ENCODE data around the gene EBPL. TPM values are rescaled to one million over a fixed set of nuclear protein-coding genes. Genes with fewer than 3 reads are reported as not detected.
A peak's percentile ranks its signal among the peaks of the same experiment; 100 is the strongest.

EBPL gene
- total RNA-seq, 3 donors from 2014 or later, result 33.6 to 36.8 (median 34.0) TPM

DNA sequence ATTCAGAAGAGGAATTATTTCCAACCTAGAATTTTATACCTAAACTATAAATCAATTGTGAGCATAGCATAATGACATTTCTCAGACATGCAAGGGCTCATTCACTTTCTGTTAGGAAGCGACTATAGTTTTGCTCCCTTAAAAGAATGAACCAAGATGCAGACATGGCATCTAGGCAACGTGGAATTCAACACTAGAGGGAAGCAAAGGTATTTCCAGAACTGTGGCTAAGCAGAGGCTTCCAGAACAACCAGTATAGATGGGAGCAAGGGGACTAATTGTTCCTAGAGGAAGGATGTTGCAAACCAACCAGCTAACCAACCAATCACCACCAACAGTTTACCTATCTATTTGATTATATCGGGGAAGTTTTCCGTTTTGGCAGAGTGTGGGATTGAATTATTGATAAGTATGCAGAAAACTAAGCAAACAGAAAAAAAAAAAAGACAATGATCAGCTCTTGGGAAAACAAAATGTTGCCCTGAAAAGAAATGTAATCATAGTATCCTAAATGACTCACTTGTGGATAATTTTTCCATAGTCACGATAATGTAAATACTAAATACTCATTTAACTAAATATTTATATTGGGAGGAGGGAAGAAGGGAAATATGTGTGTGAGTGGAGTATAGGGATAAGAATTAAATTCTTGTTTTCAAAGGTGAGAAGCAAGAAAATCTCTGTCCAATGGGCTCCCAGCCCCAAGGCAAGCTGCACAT lies 41.9 kb downstream of the EBPL start:
- Histone ChIP-seq H3K4me1 (ENCODE audit: low read depth) (no peaks in the 10 kb centered on the region), H3K4me3 (no peak overlapping the region), H3K9me3 (no peaks in the 10 kb centered on the region), H3K36me3 (ENCODE audit: low read depth) (no peaks in the 10 kb centered on the region)
- TF ChIP-seq, protein P1, sequence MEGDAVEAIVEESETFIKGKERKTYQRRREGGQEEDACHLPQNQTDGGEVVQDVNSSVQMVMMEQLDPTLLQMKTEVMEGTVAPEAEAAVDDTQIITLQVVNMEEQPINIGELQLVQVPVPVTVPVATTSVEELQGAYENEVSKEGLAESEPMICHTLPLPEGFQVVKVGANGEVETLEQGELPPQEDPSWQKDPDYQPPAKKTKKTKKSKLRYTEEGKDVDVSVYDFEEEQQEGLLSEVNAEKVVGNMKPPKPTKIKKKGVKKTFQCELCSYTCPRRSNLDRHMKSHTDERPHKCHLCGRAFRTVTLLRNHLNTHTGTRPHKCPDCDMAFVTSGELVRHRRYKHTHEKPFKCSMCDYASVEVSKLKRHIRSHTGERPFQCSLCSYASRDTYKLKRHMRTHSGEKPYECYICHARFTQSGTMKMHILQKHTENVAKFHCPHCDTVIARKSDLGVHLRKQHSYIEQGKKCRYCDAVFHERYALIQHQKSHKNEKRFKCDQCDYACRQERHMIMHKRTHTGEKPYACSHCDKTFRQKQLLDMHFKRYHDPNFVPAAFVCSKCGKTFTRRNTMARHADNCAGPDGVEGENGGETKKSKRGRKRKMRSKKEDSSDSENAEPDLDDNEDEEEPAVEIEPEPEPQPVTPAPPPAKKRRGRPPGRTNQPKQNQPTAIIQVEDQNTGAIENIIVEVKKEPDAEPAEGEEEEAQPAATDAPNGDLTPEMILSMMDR (IDR thresholded peaks at IDR 0.05), result no peak
- intact Hi-C loops (cut with DNase I, micrococcal nuclease), result no loop called here
- no peak for DNase-seq
- no peak for ATAC-seq

DNA sequence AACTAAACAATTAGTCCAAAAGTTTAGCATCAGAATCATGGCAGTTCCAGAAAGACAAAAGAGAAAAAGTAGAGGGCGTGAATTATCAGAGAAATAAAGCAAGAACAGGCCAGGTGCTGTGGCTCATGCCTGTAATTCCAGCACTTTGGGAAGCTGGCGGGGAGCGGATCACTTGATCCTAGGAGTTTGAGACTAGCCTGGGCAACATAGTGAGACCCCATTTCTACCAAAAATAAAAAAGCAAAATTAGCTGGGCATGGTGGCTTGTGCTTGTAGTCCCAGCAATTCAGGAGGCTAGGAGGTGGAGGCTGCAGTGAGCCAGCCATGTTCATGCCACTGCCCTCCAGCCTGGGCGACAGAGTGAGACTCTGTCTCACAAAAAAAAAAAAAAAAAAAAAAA lies 44.6 kb downstream of the EBPL start:
- no peak for ATAC-seq
- intact Hi-C loops (cut with DNase I, micrococcal nuclease), result no loop called here

DNA sequence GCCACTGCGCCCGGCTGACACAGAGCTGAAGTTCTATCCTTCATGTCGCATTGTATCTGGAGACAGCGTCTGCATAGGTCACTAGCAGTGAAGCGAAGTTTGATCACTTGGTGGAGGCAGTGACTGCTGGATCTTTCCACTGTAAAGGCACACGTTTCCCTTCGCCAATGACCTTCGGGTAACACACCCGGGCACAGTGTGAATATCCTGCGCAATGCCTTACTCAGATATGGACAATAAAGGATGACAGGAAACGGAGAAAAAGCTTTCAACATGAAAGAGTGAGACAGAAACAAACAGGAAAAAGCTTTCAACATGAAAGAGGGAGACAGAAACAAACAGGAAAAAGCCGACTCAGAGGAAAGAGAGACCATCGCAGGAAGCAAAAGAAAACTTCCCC lies 45.8 kb downstream of the EBPL start:
- H3K36me3 ChIP-seq (ENCODE audit: low read depth), result no peaks in the 10 kb centered on the region
- H3K4me3 ChIP-seq, result no peak overlapping the region
- intact Hi-C loops (cut with DNase I, micrococcal nuclease), result no loop called here
- H3K4me1 ChIP-seq (ENCODE audit: low read depth), result no peaks in the 10 kb centered on the region
- no peaks in the 10 kb centered on the region for H3K9me3 ChIP-seq
- TF ChIP-seq, protein P1 (IDR thresholded peaks at IDR 0.05), result no peak
- DNase-seq (no peak), ATAC-seq (no peak)

More for the DNA sequence above, 44.6 kb downstream of the EBPL start:
- Histone ChIP-seq H3K36me3 (ENCODE audit: low read depth) (no peaks in the 10 kb centered on the region), H3K4me3 (no peak overlapping the region), H3K9me3 (no peaks in the 10 kb centered on the region), H3K4me1 (ENCODE audit: low read depth) (no peaks in the 10 kb centered on the region)
- DNase-seq, result no peak
- TF ChIP-seq, protein P1 (IDR thresholded peaks at IDR 0.05), result no peak

DNA sequence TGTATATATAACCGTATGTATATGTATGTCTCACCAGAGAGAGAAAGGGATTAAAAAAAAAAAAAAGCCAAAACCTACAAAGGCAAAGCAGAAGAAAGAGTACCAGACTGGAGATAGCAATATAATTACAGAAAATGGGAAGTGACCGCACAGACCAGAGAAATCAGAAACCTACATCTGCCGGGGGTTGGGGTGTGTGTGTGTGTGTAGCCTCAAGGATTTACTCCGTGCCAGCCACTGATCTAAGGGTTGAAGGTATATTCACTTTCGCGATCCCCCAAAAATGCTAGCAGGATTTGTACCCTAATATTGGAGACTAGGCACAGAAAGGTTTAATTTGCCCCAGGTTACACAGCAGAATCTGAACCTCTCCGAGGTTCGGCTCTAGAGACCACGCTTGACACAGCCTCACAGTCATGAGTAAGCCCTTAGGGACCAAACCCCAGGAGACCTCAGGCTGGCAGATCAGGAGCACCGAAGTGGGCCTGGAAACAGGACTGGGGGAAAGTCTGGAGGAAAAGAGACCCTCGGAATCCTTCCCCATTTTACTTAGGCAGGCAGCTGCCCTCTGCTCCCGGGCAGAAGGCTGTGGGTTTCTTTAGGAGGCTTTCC lies 48.1 kb downstream of the EBPL start:
- TF ChIP-seq, protein P1 (IDR thresholded peaks at IDR 0.05), result no peak
- Histone ChIP-seq H3K4me3 (no peak overlapping the region), H3K36me3 (ENCODE audit: low read depth) (no peaks in the 10 kb centered on the region), H3K4me1 (ENCODE audit: low read depth) (no peaks in the 10 kb centered on the region), H3K9me3 (no peaks in the 10 kb centered on the region)
- intact Hi-C loops (cut with DNase I, micrococcal nuclease), result no loop called here
- DNase-seq, result peak in 1 of 3 donors; percentile 15
- ATAC-seq, result peak; percentile 36

DNA sequence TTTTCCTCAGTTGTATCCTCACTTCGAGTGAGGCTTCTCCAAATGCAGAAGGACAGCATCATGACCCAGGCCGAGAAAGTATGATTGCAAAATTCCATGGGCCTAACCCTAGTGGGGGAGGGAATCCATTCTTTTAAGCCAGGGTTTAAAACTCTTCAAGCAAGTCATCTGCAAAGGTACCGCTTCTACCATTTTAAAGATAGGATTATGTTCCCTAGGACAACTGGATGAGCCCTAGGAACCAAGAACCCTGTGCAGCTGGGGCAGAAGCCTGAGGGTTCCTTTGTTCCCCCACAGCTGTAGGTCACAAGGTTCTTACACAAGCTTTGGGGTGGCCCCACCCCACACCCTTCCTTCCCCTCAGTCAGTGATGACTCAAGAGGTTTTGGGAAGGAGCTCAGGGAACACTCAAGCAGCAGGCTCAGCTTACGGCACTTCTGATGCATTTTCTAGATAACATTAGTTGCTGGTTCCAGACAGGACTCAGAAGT lies 49.4 kb downstream of the EBPL start:
- Histone ChIP-seq H3K36me3 (ENCODE audit: low read depth) (no peaks in the 10 kb centered on the region), H3K4me1 (ENCODE audit: low read depth) (no peaks in the 10 kb centered on the region), H3K4me3 (no peak overlapping the region), H3K9me3 (no peaks in the 10 kb centered on the region)
- ATAC-seq (peak; percentile 72), DNase-seq (peak in 2 of 3 donors; percentile 27 to 61)
- intact Hi-C loops (cut with DNase I, micrococcal nuclease), result no loop called here
- TF ChIP-seq, protein P1 (IDR thresholded peaks at IDR 0.05), result no peak
